Osteoblast (primary cell): ENCODE results near the gene AP4S1. TPM values are rescaled to one million over a fixed set of nuclear protein-coding genes. Genes with fewer than 3 reads are reported as not detected.
A peak's percentile ranks its signal among the peaks of the same experiment; 100 is the strongest.
"Not testable (repeated sequence)": the region's sequence is repeated elsewhere in the genome, so short reads cannot be mapped to it uniquely, and the experiment has no call there.

Source experiments
- DNase-seq: peaks from one replicate; pipeline ENCODE4 v3.0.0; 2011; ENCODE audit warnings: low spot score, mixed read lengths; ENCODE audit not compliant: insufficient read length; ENCODE audit errors: missing footprints
- H2AFZ ChIP-seq: 2 replicates; pipeline ENCODE4 v1.6.0; 2011; ENCODE audit warnings: mild to moderate bottlenecking, low read length
- H3K27ac ChIP-seq: 2 replicates; pipeline ENCODE4 v1.5.1; 2011; ENCODE audit warnings: mild to moderate bottlenecking, low read depth, low read length, moderate library complexity
- H3K27me3 ChIP-seq: 2 replicates; pipeline ENCODE4 v1.6.0; 2012; ENCODE audit warnings: mild to moderate bottlenecking, control low read depth, inconsistent platforms, low read length, moderate library complexity; ENCODE audit not compliant: insufficient read depth
- H3K36me3 ChIP-seq: 2 replicates; pipeline ENCODE4 v1.5.1; 2011; ENCODE audit warnings: mild to moderate bottlenecking, low read length, control low read depth, moderate library complexity; ENCODE audit not compliant: insufficient read depth
- H3K4me1 ChIP-seq: 2 replicates; pipeline ENCODE4 v1.5.1; 2011; ENCODE audit warnings: mild to moderate bottlenecking, low read length, control low read depth, moderate library complexity; ENCODE audit not compliant: insufficient read depth
- H3K4me2 ChIP-seq: 2 replicates; pipeline ENCODE4 v1.6.0; 2011; ENCODE audit warnings: mild to moderate bottlenecking, low read length; ENCODE audit not compliant: insufficient read depth
- H3K4me3 ChIP-seq: fragments of 200-600 bp; sonication (generic); 3 replicates; pipeline ENCODE4 v1.5.1; 2012; ENCODE audit warnings: mild to moderate bottlenecking, low read length, inconsistent platforms; ENCODE audit not compliant: insufficient read depth
- H3K79me2 ChIP-seq: 2 replicates; pipeline ENCODE4 v1.6.0; 2012; ENCODE audit warnings: mild to moderate bottlenecking, low read length, control low read depth, inconsistent platforms; ENCODE audit not compliant: insufficient read depth
- H3K9me3 ChIP-seq: 2 replicates; pipeline ENCODE4 v1.5.1; 2011; ENCODE audit warnings: low read depth, low read length, control low read depth
- H4K20me1 ChIP-seq: 2 replicates; pipeline ENCODE4 v1.6.0; 2012; ENCODE audit warnings: mild to moderate bottlenecking, low read length, control low read depth; ENCODE audit not compliant: insufficient read depth
- CTCF ChIP-seq: IDR thresholded peaks from 2 replicates; pipeline ENCODE4 v1.5.1; 2011; ENCODE audit warnings: mild to moderate bottlenecking, low read depth, low read length, moderate library complexity; ENCODE audit errors: extremely low read depth
- total RNA-seq: library from RNA; depleted of rRNA; stranded (reverse); fragments of >200 nt; gene quantifications from 2 replicates; pipeline ENCODE4 v1.2.3, GENCODE V29; 2012

AP4S1 gene
- total RNA-seq, 1 donor: 5.4 TPM

GRCh38 chr14:31000629-31001338, 24.7 kb upstream of the AP4S1 start:
- H3K4me1 ChIP-seq: peaks cover 4% of the 10 kb centered on the region
- peaks cover 9% of the 10 kb centered on the region for H3K36me3 ChIP-seq
- peaks cover 62% of the 10 kb centered on the region for H4K20me1 ChIP-seq
- H3K27ac ChIP-seq: no peak overlapping the region
- no peak overlapping the region for H3K4me3 ChIP-seq
- TF ChIP-seq CTCF: no peak
- DNase-seq: no peak
- peaks cover 90% of the 10 kb centered on the region for H3K79me2 ChIP-seq
- H3K27me3 ChIP-seq: no peaks in the 10 kb centered on the region
- peaks cover 2% of the 10 kb centered on the region for H3K9me3 ChIP-seq
- H3K4me2 ChIP-seq: no peak overlapping the region
- H2AFZ ChIP-seq: no peak overlapping the region

- H3K27ac ChIP-seq: no peak overlapping the region
- H3K9me3 ChIP-seq: peaks cover 2% of the 10 kb centered on the region
- peaks cover 57% of the 10 kb centered on the region for H4K20me1 ChIP-seq
- no peaks in the 10 kb centered on the region for H3K4me1 ChIP-seq
- no peak overlapping the region for H3K4me3 ChIP-seq
- H2AFZ ChIP-seq: no peak overlapping the region
- TF ChIP-seq CTCF: no peak
- H3K4me2 ChIP-seq: no peak overlapping the region
- H3K36me3 ChIP-seq: peaks cover 12% of the 10 kb centered on the region
- DNase-seq: peak; percentile 15
- no peaks in the 10 kb centered on the region for H3K27me3 ChIP-seq
- peaks cover 90% of the 10 kb centered on the region for H3K79me2 ChIP-seq
These were observed 24.1 kb upstream of the AP4S1 start for GRCh38 chr14:31001339-31001658.

- Histone ChIP-seq H3K36me3 (peaks cover 16% of the 10 kb centered on the region), H3K79me2 (peaks cover 90% of the 10 kb centered on the region), H3K4me3 (no peak overlapping the region), H3K4me2 (no peak overlapping the region), H3K27ac (no peak overlapping the region), H2AFZ (no peak overlapping the region), H3K9me3 (peaks cover 2% of the 10 kb centered on the region), H4K20me1 (peaks cover 39% of the 10 kb centered on the region), H3K27me3 (no peaks in the 10 kb centered on the region), H3K4me1 (no peaks in the 10 kb centered on the region)
- TF ChIP-seq CTCF: no peak
- no peak for DNase-seq
These were observed 22.2 kb upstream of the AP4S1 start for GRCh38 chr14:31003284-31003683.

- not testable (repeated sequence) for DNase-seq, H3K4me2 ChIP-seq, H3K9me3 ChIP-seq, H2AFZ ChIP-seq, H3K27me3 ChIP-seq, H3K4me3 ChIP-seq, H3K4me1 ChIP-seq, H3K27ac ChIP-seq
- Histone ChIP-seq H4K20me1 (peaks cover 33% of the 10 kb centered on the region), H3K79me2 (peaks cover 89% of the 10 kb centered on the region), H3K36me3 (peaks cover 11% of the 10 kb centered on the region)
These were observed 21.4 kb upstream of the AP4S1 start for GRCh38 chr14:31004007-31004406.
